Subcutaneous adipose tissue (tissue), 4 donors: Measurements from ENCODE around the gene DEFB129. TPM values are rescaled to one million over a fixed set of nuclear protein-coding genes. Genes with fewer than 3 reads are reported as not detected.

ENCODE experiments used
- CTCF ChIP-seq: fragments of 450-650 bp; IDR thresholded peaks from one replicate; pipeline ENCODE4 v1.5.1; 2016; ENCODE audit warnings: low read depth, mild to moderate bottlenecking, control low read depth, antibody characterized with exemption, moderate library complexity
- total RNA-seq, 4 donors: library from RNA; depleted of rRNA; stranded (reverse); fragments of >200 nt; gene quantifications; one replicate each; pipeline ENCODE4 v1.1.0, GENCODE V29; 2016

Gene DEFB129
- total RNA-seq, 4 donors from 2014 or later = not detected

- no peak for TF ChIP-seq CTCF
These were observed 31.3 kb downstream of the DEFB129 start for GRCh38 chr20:258269-258858.

GRCh38 chr20:258963-259362 lies 31.9 kb downstream of the DEFB129 start:
- no peak for TF ChIP-seq CTCF

- no peak for TF ChIP-seq CTCF
These were observed 32.9 kb downstream of the DEFB129 start for GRCh38 chr20:259981-260380.

DNA sequence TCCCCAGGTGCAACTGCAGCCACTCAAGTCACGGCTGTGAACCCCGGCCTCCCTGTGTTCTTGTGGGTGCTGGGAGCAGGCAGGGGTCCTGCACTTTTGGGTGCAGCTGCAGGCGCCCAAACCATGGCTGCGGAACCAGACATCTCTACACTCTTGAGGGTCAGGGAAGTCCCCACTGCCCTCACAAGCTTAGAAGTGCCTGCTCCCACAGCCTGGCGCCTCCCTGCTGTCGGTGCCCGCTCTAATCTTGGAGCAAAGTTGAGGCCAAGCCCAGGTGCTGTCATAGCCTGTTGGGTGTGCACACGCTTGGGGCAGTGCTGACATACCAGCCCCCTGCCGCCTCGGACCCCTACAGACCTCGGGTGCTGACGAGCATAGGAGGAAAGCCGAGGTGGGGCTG lies 36.6 kb downstream of the DEFB129 start:
- TF ChIP-seq CTCF = no peak

DNA sequence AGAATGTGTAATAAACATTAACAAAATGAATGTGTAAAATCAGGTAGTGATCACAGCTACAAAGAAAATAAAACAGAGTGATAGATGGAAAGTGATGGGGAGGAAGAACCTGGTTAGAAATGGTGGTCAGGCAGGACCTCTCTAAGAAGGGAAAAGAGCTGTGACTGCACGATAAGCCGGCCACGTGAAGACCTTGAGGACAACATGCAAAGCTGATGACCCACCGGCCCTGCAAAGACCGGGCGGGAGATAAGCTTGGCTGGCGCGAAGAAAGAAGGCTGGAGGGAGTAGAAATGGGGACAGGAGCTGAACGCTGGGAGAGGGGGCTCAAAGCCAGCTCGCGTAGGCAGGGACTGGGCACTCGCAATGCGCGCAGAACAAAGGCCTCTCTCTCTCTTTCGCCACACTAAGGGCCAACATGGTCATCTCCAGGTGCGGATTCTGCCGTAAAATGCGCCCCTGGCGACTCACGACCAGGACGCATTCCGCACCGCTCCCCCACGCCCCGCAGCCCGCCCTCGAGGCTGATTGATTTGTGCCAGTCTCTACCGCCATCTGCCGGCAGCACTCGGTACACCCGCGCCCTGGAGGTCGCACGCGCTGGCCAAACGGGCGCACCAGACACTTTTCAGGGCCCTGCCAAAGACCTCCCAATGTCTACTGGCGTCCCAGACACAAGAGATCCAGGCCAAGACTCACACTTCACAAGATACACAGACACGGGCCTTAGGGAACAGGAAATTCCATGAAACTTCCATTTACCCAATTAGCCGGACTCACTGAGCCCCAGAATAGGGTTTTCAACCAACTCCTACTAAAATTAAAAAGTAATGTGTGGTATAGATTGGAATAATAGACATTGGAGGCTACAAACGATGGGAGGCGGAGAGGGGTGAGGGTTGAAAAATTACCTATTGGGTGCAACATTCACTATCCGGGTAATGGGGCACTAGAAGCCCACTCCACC lies 39.8 kb downstream of the DEFB129 start:
- TF ChIP-seq CTCF = no peak

- TF ChIP-seq CTCF = no peak
These were observed 43.5 kb downstream of the DEFB129 start for GRCh38 chr20:270517-270916.

- no peak for TF ChIP-seq CTCF
These were observed 44.0 kb downstream of the DEFB129 start for GRCh38 chr20:271069-271468.
